Motor neuron (in vitro differentiated cells): ENCODE data around the gene KISS1R. TPM values are rescaled to one million over a fixed set of nuclear protein-coding genes. Genes with fewer than 3 reads are reported as not detected.
"Not testable (repeated sequence)": the region's sequence is repeated elsewhere in the genome, so short reads cannot be mapped to it uniquely, and the experiment has no call there.

ENCODE experiments used
- ATAC-seq, 8 experiments: fragments of 200-7000 bp; cut with Tn5 transposase; replicated peaks in 6 of 8; 2 replicates each; pipeline ENCODE4 v1.8.0; 2021; ENCODE audit warnings: mild to moderate bottlenecking in 8 of 8, moderate library complexity in 8 of 8
- H3K27ac ChIP-seq, 2 donors: fragments of 250-450 bp; sonication (Bioruptor Pico); 2 replicates each; pipeline ENCODE4 v1.9.0; 2021; ENCODE audit warnings: antibody characterized with exemption in 2 of 2, mild to moderate bottlenecking in 2 of 2, moderate library complexity in 1 of 2
- H3K4me1 ChIP-seq, 2 donors: fragments of 250-450 bp; sonication (Bioruptor Pico); replicated peaks in 1 of 2; 2 replicates each; pipeline ENCODE4 v1.6.1; 2021; ENCODE audit warnings: antibody characterized with exemption in 2 of 2, mild to moderate bottlenecking in 2 of 2, moderate library complexity in 1 of 2
- H3K4me3 ChIP-seq, 5 donors: fragments of 250-450 bp; sonication (Bioruptor Pico); 2 replicates each; pipeline ENCODE4 v1.9.0; 2021; ENCODE audit warnings: antibody characterized with exemption in 5 of 5, mild to moderate bottlenecking in 5 of 5, moderate library complexity in 4 of 5
- WGBS, 10 experiments: fragments of 450-650 bp; shearing (Covaris generic); methylation state at CpG; one replicate each; pipeline ENCODE4 v1.0.0; 2022; 5-methylcytosine and 5-hydroxymethylcytosine counted together
- in situ Hi-C, 9 experiments: fragments of 400-800 bp; cut with MboI; loops; one replicate each; pipeline ENCODE4 v1.15.0; 2021; ENCODE audit warnings: low sequenced_read_pairs in 9 of 9, low pct_unique_long_range_greater_than_20kb in 2 of 9; ENCODE audit not compliant: unreplicated experiment in 9 of 9
- total RNA-seq, 8 experiments: library from RNA; unstranded; fragments of 300-600 nt; gene quantifications; 2 replicates each; pipeline versions ENCODE4 v1.2.3 to v1.2.4, GENCODE V29; 2022

Gene KISS1R
- total RNA-seq, 8 experiments from 2014 or later: 0.24 to 2.1 (median 0.64) TPM; not detected in 1

DNA sequence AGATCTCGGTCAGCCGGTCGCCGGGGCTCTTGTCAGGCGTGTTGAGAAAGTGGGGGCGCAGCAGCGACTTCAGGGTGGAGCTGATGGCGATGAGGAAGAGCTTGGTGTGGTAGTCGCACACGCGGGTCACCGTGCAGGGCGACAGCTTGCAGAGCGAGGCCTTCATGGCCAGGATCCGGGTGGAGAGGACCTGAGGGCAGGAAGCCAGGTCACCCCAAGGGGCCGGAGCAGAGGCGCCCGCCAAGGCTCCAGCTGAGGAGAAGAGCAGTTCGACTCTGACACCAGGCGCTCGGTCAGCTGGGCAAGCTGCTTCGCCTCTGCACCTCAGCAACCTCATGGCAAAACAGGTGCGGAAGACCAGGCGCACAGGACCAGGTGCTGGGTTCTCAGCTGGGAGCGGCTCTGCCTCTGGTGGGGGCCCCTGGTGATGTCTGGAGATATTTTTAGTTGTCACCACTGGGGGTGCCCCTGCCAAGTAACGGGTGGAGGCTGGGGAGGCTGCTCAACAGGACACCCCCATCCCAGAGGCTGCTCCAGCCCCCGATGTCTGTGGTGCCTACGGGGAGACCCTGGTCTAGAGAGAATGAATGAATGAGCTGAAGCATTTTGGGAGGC, 41.8 kb upstream of the KISS1R start:
- no peak overlapping the region for H3K27ac ChIP-seq
- WGBS, 10 experiments: 80 to 100% (median 95%) methylated on average over 1 to 17 of the region's 28 CpGs; no CpG with 5 or more reads in 4 of the 10 experiments
- H3K4me1 ChIP-seq: peaks cover 9 to 14% of the 10 kb centered on the region in 2 donors
- no peak overlapping the region for H3K4me3 ChIP-seq
- ATAC-seq: no peak
- in situ Hi-C loops: no loop called here

DNA sequence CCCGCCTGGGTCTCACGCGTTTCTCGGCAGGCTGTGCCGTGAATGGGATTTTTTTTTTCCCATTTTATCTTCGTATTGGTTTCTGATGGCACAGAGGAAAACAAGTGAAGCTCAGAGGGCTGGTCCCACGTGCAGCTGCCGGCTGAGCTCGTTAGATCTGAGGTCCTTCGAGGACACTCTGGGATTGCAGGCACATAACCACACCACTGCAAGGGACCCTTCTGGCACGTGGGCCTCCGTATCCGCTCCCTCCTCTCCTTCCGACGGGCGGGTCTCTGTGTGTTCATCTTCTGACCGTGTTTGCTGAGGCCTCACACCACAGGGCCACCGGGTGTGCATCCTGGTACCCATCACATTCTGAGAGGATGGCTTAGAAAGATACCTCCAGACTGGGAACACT, 41.0 kb upstream of the KISS1R start:
- Histone ChIP-seq H3K27ac (no peak overlapping the region), H3K4me3 (no peak overlapping the region), H3K4me1 (peaks cover 9 to 14% of the 10 kb centered on the region in 2 donors)
- in situ Hi-C loops: no loop called here
- WGBS, 10 experiments: 67 to 100% (median 86%) methylated on average over 1 to 6 of the region's 18 CpGs; no CpG with 5 or more reads in 4 of the 10 experiments
- ATAC-seq: no peak

DNA sequence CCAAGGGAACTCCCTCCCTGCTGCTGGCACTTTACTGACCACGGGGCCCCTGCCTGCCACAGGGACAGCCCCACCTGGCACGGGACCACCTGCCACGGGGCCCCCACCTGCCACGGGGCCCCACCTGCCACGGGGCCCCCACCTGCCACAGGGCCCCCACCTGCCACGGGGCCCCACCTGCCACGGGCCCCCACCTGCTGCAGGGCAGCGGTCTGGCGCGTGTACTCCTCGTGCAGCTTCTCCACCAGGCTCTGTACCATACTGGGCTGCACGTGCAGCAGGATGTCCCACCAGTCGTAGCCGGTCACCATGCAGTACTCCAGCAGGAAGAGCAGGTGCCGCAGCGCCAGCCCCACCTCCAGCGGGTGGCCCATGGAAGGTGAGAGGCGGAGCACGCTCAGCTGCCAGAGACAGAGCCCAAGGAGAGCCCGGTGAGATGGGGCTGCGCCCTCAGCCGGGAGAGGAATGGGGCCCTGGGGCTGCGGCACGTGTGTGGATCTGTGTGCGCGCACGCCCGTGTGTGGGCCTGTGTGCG, 40.3 kb upstream of the KISS1R start:
- in situ Hi-C loops: no loop called here
- 94% methylated on average over 9 of the region's 29 CpGs; no CpG with 5 or more reads in 9 of the 10 experiments for WGBS, 10 experiments
- H3K4me3 ChIP-seq: no peak overlapping the region
- H3K4me1 ChIP-seq: peaks cover 8 to 13% of the 10 kb centered on the region in 2 donors
- no peak overlapping the region for H3K27ac ChIP-seq
- ATAC-seq: peak in 1 of 8 experiments; percentile 7

DNA sequence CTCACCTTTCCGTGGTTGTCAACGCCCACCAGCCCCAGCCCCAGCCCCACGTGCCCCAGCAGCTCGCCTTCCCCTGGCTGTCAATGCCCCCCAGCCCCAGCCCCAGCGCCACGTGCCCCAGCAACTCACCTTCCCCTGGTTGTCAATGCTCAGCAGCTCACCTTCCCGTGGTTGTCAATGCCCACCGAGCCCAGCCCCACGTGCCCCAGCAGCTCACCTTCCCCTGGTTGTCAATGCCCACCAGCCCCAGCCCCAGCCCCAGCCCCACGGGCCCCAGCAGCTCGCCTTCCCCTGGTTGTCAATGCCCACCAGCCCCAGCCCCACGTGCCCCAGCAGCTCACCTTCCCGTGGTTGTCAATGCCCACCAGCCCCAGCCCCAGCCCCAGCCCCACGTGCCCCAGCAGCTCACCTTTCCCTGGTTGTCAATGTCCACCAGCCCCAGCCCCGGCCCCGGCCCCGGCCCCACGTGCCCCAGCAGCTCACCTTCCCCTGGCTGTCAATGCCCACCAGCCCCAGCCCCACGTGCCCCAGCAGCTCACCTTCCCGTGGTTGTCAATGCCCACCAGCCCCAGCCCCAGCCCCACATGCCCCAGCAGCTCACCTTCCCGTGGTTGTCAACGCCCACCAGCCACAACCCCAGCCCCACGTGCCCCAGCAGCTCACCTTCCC, 39.0 kb upstream of the KISS1R start:
- no CpG with 5 or more reads among the region's 23 CpGs for WGBS, 10 experiments
- in situ Hi-C loops, ATAC-seq: not testable (repeated sequence)

DNA sequence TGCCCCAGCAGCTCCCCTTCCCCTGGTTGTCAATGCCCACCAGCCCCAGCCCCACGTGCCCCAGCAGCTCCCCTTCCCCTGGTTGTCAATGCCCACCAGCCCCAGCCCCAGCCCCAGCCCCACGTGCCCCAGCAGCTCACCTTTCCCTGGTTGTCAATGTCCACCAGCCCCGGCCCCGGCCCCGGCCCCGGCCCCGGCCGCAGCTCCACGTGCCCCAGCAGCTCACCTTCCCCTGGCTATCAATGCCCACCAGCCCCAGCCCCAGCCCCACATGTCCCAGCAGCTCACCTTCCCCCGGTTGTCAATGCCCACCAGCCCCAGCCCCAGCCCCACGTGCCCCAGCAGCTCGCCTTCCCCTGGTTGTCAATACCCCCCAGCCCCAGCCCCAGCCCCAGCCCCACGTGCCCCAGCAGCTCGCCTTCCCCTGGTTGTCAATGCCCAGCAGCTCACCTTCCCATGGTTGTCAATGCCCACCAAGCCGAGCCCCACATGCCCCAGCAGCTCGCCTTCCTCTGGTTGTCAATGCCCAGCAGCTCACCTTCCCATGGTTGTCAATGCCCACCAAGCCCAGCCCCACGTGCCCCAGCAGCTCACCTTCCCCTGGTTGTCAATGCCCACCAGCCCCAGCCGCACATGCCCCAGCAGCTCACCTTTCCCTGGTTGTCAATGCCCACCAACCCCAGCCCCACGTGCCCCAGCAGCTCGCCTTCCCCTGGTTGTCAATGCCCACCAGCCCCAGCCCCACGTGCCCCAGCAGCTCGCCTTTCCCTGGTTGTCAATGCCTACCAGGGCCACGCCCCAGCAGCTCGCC, 38.2 kb upstream of the KISS1R start:
- 89 to 100% methylated on average over 2 to 5 of the region's 24 CpGs; no CpG with 5 or more reads in 8 of the 10 experiments for WGBS, 10 experiments
- in situ Hi-C loops, ATAC-seq, H3K4me3 ChIP-seq, H3K4me1 ChIP-seq, H3K27ac ChIP-seq: not testable (repeated sequence)

More for the DNA sequence above, 39.0 kb upstream of the KISS1R start:
- not testable (repeated sequence) for H3K4me3 ChIP-seq, H3K27ac ChIP-seq, H3K4me1 ChIP-seq

DNA sequence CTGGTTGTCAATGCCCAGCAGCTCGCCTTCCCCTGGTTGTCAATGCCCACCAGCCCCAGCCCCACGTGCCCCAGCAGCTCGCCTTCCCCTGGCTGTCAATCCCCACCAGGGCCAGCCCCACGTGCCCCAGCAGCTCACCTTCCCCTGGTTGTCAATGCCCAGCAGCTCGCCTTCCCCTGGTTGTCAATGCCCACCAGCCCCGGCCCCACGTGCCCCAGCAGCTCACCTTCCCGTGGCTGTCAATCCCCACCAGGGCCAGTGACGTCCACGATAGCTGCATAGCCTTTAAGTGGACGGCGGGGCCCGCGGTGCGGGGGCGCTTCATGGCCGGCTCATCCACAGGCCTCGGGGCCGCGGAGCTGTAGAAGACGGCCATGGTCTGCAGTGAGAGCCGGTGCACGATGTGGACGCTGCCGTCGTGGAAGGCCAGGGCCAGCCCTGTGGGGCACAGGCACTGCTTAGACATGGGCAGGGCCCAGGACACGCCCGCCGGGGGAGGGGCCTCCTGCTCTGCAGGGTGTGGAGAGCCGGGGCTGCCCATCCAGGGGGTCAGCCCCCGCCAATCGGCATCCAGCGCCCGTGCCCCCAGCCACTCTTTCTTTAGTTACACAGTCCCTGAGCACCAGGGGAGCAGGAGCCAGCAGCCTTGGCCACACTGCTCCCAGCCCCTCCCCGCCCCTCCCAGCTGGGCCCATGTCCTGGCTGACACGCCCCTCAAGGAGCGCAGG, 37.3 kb upstream of the KISS1R start:
- H3K4me3 ChIP-seq: no peak overlapping the region
- WGBS, 10 experiments: 100% methylated on average over 3 of the region's 37 CpGs; no CpG with 5 or more reads in 9 of the 10 experiments
- ATAC-seq: peak in 3 of 8 experiments; percentile 18 to 22 (median 21)
- no peaks in the 10 kb centered on the region for H3K4me1 ChIP-seq
- in situ Hi-C loops: no loop called here
- H3K27ac ChIP-seq: no peak overlapping the region

DNA sequence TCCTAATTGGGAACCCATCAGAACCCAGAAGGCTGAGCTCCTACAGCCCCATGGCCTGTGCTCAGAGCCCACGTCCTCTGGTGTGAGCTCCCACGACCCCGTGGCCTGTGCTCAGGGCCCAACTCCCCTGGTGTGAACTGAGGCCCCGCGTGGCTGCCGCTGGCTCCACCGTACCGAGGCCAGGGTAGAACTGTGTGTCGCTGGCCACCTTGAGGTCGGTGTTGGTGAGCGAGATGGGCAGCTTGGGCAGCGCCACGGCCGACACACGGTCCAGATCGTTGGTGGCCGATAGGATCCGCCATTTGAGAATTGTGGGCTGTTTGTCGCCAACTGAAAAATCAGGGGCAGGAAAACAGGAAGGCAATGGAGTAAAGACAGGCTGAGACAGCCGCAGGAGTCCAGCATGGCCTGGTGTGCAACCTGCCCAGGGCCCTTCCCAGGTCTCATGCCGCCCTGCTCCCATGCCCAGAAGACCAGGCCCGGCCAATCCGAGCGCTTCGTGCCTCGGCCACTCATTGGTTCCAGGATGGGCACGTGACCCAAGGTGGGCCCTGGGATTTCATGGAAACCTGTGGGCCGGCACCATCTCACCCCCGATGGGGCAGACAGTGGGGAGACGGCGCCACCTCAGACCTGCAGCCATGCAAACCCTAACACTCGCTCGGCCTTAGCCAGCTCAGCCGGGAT, 35.6 kb upstream of the KISS1R start:
- ATAC-seq: no peak
- in situ Hi-C loops: no loop called here
- Histone ChIP-seq H3K4me1 (no peaks in the 10 kb centered on the region), H3K27ac (no peak overlapping the region), H3K4me3 (no peak overlapping the region)
- WGBS, 10 experiments: 84 to 100% (median 98%) methylated on average over 1 to 14 of the region's 34 CpGs; no CpG with 5 or more reads in 3 of the 10 experiments

DNA sequence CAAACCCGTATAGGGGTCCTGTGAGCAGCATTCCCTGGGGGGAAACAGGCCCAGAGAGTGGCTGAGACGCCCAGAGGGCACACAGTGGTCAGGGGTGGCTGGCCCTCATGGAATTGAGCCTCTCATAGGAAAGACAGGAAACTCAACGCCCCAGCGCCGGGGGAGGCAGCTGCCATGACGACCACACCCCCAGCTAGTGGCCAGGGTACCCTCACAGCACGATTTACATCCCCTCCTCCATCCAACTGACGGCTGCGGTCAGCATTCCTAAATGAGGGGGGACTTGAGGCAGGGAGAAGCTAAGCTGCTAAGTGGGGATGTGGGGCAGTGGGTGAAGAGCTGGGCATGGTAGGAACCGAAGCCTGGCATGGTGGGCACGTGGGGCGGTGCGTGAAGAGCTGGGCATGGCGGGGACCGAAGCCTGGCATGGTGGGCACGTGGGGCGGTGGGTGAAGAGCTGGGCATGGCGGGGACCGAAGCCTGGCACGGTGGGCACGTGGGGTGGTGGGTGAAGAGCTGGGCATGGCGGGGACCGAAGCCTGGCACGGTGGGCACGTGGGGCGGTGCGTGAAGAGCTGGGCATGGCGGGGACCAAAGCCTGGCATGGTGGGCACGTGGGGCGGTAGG, 34.1 kb upstream of the KISS1R start:
- H3K4me1 ChIP-seq: peaks cover 0 to 3% of the 10 kb centered on the region in 2 donors
- no CpG with 5 or more reads among the region's 30 CpGs for WGBS, 10 experiments
- ATAC-seq: no peak
- no peak overlapping the region for H3K4me3 ChIP-seq
- H3K27ac ChIP-seq: no peak overlapping the region
- in situ Hi-C loops: no loop called here

DNA sequence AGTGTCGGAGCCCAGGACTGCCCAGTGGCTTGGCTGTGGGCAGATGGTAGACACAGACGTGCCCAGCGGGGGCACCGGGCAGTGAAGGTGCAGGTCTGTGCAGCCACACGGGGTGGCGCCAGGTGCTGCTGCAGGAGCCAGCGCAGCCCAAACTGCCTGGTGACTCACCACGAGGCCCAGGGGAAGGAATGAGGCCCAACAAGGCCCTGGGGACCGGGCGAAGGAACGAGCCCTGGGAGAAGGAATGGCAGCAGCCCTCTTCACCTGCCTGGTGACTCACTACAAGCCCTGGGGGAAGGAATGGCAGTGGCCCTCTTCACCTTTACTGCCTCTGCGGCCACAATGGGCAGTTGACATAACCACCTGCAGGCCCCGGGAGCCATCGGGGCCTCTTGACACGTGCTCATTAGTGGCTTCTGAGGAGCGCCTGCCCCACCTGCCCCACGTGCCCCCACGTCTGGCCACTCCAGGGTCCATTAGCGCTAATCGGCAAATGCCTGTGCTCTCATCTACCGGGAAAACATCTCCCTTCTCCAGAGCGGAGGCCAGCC, 33.4 kb upstream of the KISS1R start:
- Histone ChIP-seq H3K4me3 (no peak overlapping the region), H3K27ac (no peak overlapping the region), H3K4me1 (peaks cover 0 to 3% of the 10 kb centered on the region in 2 donors)
- ATAC-seq: peak in 4 of 8 experiments; percentile 6 to 24 (median 12)
- WGBS, 10 experiments: 96 to 100% methylated on average over 1 to 4 of the region's 22 CpGs; no CpG with 5 or more reads in 8 of the 10 experiments
- in situ Hi-C loops: no loop called here

DNA sequence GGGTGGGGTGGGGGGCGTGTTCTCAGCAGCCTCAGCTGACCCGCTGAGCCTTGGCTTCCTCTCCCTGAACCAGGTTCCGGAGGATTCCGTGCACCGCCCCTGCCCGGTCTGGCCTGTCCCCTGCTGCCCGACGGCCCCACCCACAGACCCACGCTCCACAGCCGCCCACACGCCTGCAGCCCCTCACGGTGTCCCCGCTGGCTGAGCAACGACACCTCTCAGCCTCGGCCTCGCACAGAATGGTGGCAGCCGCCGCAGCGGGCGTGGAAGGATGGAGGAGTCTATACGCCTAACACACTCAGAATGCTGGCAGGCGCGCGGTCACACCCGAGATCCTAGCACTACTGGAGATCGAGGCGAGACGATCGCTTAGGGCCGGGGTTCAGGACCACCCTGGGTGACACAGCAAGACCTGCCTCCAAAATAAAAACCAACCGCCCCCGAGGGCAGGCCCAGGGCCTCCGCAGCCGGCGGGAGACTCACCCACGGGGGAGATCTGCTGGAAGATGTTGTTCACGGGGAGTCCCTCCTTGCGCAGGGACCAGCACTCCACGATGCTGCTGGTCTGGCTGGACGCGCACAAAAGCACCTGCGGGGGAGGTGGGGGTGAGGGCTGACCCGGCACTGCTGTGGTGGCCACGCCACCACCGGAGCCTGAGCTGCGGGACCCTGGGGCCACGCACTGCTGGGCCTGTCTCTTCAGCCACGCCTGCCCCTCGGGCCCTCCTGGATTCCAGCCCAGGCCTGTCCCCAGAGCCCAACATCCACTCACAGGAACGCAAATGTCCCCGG, 32.5 kb upstream of the KISS1R start:
- in situ Hi-C loops: no loop called here
- Histone ChIP-seq H3K4me3 (no peak overlapping the region), H3K27ac (no peak overlapping the region), H3K4me1 (peaks cover 0 to 3% of the 10 kb centered on the region in 2 donors)
- WGBS, 10 experiments: 80 to 95% (median 95%) methylated on average over 2 to 19 of the region's 51 CpGs; no CpG with 5 or more reads in 7 of the 10 experiments
- ATAC-seq: peak in 2 of 8 experiments; percentile 2 to 8
